Upper lobe of left lung (tissue), 6 donors: ENCODE results near the gene KCNIP4. TPM values are rescaled to one million over a fixed set of nuclear protein-coding genes. Genes with fewer than 3 reads are reported as not detected.

ENCODE experiments used
- ATAC-seq, 2 donors: fragments of 200-7000 bp; cut with Tn5 transposase; one replicate each; pipeline ENCODE4 v1.9.1; 2022; ENCODE audit warnings: mild to moderate bottlenecking in 2 of 2, moderate library complexity in 2 of 2; ENCODE audit not compliant: low FRiP score in 2 of 2
- DNase-seq, 2 donors: peaks; one replicate each; pipeline ENCODE4 v3.0.0-alpha.2; 2019 to 2020
- H3K27ac ChIP-seq, 4 donors: fragments of 200-600 bp; sonication (generic); one replicate each; pipeline ENCODE4 v1.5.1; 2016 to 2019
- H3K27me3 ChIP-seq, 4 donors: fragments of 200-600 bp; sonication (generic); one replicate each; pipeline ENCODE4 v1.5.1; 2017 to 2019
- H3K36me3 ChIP-seq, 4 donors: fragments of 200-600 bp; sonication (generic); one replicate each; pipeline ENCODE4 v1.5.1; 2016 to 2019
- H3K4me1 ChIP-seq, 4 donors: fragments of 200-600 bp; sonication (generic); one replicate each; pipeline ENCODE4 v1.5.1; 2018 to 2019
- H3K4me3 ChIP-seq, 4 donors: fragments of 200-600 bp; sonication (generic); one replicate each; pipeline ENCODE4 v1.5.1; 2017 to 2019; ENCODE audit warnings: mild to moderate bottlenecking in 2 of 4, moderate library complexity in 1 of 4
- H3K9me3 ChIP-seq, 4 donors: fragments of 200-600 bp; sonication (generic); one replicate each; pipeline ENCODE4 v1.5.1; 2018 to 2019
- CTCF ChIP-seq, 6 experiments: fragments of 450-650 bp in 4 of 6; fragments of 200-600 bp in 2 of 6; sonication (generic) in 2 of 6; IDR thresholded peaks; one replicate each; pipeline ENCODE4 v1.5.1; 2016 to 2019; ENCODE audit warnings: antibody characterized with exemption in 6 of 6
- EP300 ChIP-seq, 4 donors: sonication (generic); formaldehyde crosslinking; IDR thresholded peaks; one replicate each; pipeline ENCODE4 v1.5.1; 2017; ENCODE audit warnings: antibody characterized with exemption in 4 of 4, control low read depth in 2 of 4
- POLR2A ChIP-seq, 4 donors: fragments of 450-650 bp; IDR thresholded peaks; one replicate each; pipeline ENCODE4 v1.5.1; 2016 to 2017; ENCODE audit warnings: antibody characterized with exemption in 4 of 4, mild to moderate bottlenecking in 2 of 4
- POLR2AphosphoS5 ChIP-seq, 2 donors: sonication (generic); formaldehyde crosslinking; IDR thresholded peaks; one replicate each; pipeline ENCODE4 v1.5.1; 2017; ENCODE audit warnings: antibody characterized with exemption in 2 of 2
- WGBS, 2 donors: methylation state at CpG; one replicate each; pipeline ENCODE4 v1.1.5; 2017 to 2018; 5-methylcytosine and 5-hydroxymethylcytosine counted together
- total RNA-seq, 6 donors: library from RNA; depleted of rRNA in 4 of 6; stranded (reverse); fragments of >200 nt in 4 of 6; gene quantifications; one replicate each; pipeline versions ENCODE4 v1.1.0 to v1.2.1, GENCODE V29; 2016 to 2021
- donor health status: DM: no; HTN: no; CAD: no; lungs with moderate emphysema.
- donor health status: DM: no; HTN: yes; CAD: no; lungs with severe emphysema.

Gene KCNIP4
- total RNA-seq, 6 donors from 2014 or later, result 0.20 TPM; not detected in 5

DNA sequence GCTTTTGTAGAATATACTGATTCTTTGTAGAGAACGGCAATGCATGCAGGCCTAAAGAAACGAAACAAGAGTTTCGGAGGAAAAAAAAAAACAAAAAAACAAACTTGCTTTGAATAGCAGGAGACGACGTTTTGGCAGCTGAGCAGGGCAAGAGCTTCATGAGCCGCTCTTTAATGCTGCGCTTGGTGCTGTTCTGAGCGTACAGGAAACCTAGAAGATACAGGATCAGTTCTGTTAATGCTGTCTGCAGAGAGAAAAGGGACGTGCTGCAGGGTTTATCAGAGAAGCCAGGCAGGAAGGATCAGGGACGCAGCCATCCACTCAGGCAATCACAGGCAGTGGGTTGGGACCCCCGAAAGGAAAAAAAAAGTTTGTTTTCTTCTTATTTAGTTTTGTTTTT is 1066.1 kb downstream of the KCNIP4 start:
- H3K36me3 ChIP-seq, result no peaks in the 10 kb centered on the region
- no peak for DNase-seq
- H3K27me3 ChIP-seq, result no peaks in the 10 kb centered on the region
- no peak overlapping the region for H3K4me3 ChIP-seq
- H3K27ac ChIP-seq, result no peak overlapping the region
- H3K9me3 ChIP-seq, result no peaks in the 10 kb centered on the region
- 54 to 61% methylated on average over 11 of the region's 11 CpGs for WGBS, 2 donors
- TF ChIP-seq EP300 (IDR thresholded peaks at IDR 0.05) (no peak), CTCF (IDR thresholded peaks at IDR 0.05) (no peak), POLR2A (IDR thresholded peaks at IDR 0.05) (no peak), POLR2AphosphoS5 (IDR thresholded peaks at IDR 0.05) (no peak)
- no peak for ATAC-seq
- no peaks in the 10 kb centered on the region for H3K4me1 ChIP-seq

GRCh38 chr4:20881658-20882057 is 1066.9 kb downstream of the KCNIP4 start:
- 76 to 80% methylated on average over 2 of the region's 2 CpGs for WGBS, 2 donors

GRCh38 chr4:20878806-20879205 is 1069.8 kb downstream of the KCNIP4 start:
- no peaks in the 10 kb centered on the region for H3K36me3 ChIP-seq
- 71 to 75% methylated on average over 5 of the region's 5 CpGs for WGBS, 2 donors

More at GRCh38 chr4:20881658-20882057, 1066.9 kb downstream of the KCNIP4 start:
- no peaks in the 10 kb centered on the region for H3K4me1 ChIP-seq
- ATAC-seq (no peak), DNase-seq (no peak)
- H3K27ac ChIP-seq, result no peak overlapping the region
- TF ChIP-seq EP300 (IDR thresholded peaks at IDR 0.05) (no peak), CTCF (IDR thresholded peaks at IDR 0.05) (no peak), POLR2A (IDR thresholded peaks at IDR 0.05) (no peak), POLR2AphosphoS5 (IDR thresholded peaks at IDR 0.05) (no peak)
- no peaks in the 10 kb centered on the region for H3K36me3 ChIP-seq
- H3K4me3 ChIP-seq, result no peak overlapping the region
- no peaks in the 10 kb centered on the region for H3K9me3 ChIP-seq
- H3K27me3 ChIP-seq, result no peaks in the 10 kb centered on the region

DNA sequence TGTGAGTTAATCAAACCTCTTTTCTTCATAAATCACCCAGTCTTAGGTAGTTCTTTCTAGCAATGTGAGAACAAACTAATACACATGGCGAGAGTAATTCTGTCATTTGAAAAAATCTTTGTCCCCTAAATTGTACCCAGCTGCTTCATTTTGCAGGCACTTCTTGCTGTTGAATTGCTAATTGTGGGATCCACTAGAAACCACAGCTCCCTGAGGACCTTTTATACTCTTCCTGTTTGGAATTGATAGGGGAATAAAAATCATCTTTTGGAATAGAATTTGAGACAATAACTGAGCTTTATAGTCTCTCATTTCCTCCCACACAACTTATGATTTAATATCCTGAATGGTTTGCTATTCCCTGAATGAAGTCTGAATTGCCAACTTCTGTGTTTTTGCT is 1078.1 kb downstream of the KCNIP4 start:
- ATAC-seq (no peak), DNase-seq (no peak)
- Histone ChIP-seq H3K27me3 (no peaks in the 10 kb centered on the region), H3K9me3 (no peaks in the 10 kb centered on the region), H3K4me1 (no peaks in the 10 kb centered on the region), H3K4me3 (no peak overlapping the region), H3K27ac (no peak overlapping the region), H3K36me3 (no peaks in the 10 kb centered on the region)
- no peak for TF ChIP-seq POLR2AphosphoS5 (IDR thresholded peaks at IDR 0.05)
- TF ChIP-seq POLR2A (IDR thresholded peaks at IDR 0.05), result no peak
- no peak for TF ChIP-seq CTCF (IDR thresholded peaks at IDR 0.05)
- TF ChIP-seq EP300 (IDR thresholded peaks at IDR 0.05), result no peak
- WGBS, 2 donors, result 80 to 100% methylated on average over 1 of the region's 1 CpG

More at GRCh38 chr4:20878806-20879205, 1069.8 kb downstream of the KCNIP4 start:
- no peak for TF ChIP-seq POLR2AphosphoS5 (IDR thresholded peaks at IDR 0.05)
- no peak for TF ChIP-seq EP300 (IDR thresholded peaks at IDR 0.05)
- TF ChIP-seq POLR2A (IDR thresholded peaks at IDR 0.05), result no peak
- TF ChIP-seq CTCF (IDR thresholded peaks at IDR 0.05), result no peak
- ATAC-seq (no peak), DNase-seq (no peak)
- Histone ChIP-seq H3K4me3 (no peak overlapping the region), H3K27ac (no peak overlapping the region), H3K27me3 (no peaks in the 10 kb centered on the region), H3K4me1 (no peaks in the 10 kb centered on the region), H3K9me3 (no peaks in the 10 kb centered on the region)

DNA sequence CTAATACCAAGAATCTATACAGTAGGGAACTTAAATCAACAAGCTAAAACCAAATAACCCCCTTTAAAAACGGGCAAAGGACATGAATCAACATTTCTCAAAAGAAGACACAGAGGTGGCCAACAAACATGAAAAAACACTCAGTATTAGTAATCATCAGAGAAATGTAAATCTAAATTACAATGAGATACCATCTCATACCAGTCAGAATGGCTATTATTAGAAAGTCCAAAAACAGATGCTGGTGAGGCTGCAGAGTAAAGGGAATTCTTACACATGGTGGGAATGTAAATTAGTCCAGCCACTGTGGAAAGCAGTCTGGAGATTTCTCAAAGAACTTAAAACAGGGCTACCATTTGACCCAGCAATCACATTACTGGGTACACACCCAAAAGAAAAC is 1080.5 kb downstream of the KCNIP4 start:
- Histone ChIP-seq H3K9me3 (peaks cover 0 to 3% (median 0%) of the 10 kb centered on the region in 4 donors), H3K4me1 (no peaks in the 10 kb centered on the region), H3K27me3 (no peaks in the 10 kb centered on the region), H3K36me3 (no peaks in the 10 kb centered on the region), H3K4me3 (no peak overlapping the region), H3K27ac (no peak overlapping the region)
- DNase-seq, result no peak
- no peak for TF ChIP-seq CTCF (IDR thresholded peaks at IDR 0.05)
- no peak for TF ChIP-seq EP300 (IDR thresholded peaks at IDR 0.05)
- TF ChIP-seq POLR2A (IDR thresholded peaks at IDR 0.05), result no peak
- TF ChIP-seq POLR2AphosphoS5 (IDR thresholded peaks at IDR 0.05), result no peak
- 70 to 75% methylated on average over 1 of the region's 1 CpG for whole genome bisulfite sequencing, 2 donors
- ATAC-seq, result no peak
